Measurements from ENCODE around the gene MVB12A. TPM values are rescaled to one million over a fixed set of nuclear protein-coding genes. Genes with fewer than 3 reads are reported as not detected.

MVB12A gene
- total RNA-seq, 1 experiment from 2014 or later = 34.4 TPM

DNA sequence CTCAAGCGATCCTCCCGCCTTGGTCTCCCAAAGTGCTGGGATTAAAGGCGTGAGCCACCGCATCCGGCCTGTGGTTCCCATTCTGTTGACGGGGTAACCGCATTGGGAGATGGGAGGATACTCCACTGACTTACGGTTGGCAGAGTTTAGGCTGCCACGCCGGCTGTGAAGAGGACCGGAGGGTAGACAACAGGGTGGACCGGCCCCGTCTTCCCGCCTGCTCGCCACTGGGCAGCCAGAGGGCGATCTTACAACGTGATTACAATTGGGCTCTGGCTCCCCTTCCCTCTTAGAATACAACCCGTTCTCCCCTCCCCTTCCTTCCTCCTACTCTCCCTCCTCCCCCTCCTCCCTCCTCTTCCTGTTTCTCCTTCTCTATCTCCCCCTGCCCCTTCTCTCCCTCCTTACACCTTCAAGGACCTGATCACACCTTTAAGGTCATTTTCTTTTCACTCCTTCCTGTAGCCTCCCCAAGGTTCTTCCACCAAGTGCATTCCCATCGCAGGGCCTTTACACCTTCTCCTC lies 24.9 kb upstream of the MVB12A start:
- DNase-seq = peak; percentile 41 to 59
- no peaks in the 10 kb centered on the region for H3K9me3 ChIP-seq (replicated peaks)
- no peaks in the 10 kb centered on the region for H3K36me3 ChIP-seq
- H3K4me1 ChIP-seq = 0 out of 2 replicates have a peak, but pooled peaks cover 3% of the 10 kb centered on the region
- H3K4me3 ChIP-seq = no peak overlapping the region
- no peaks in the 10 kb centered on the region for H3K27me3 ChIP-seq
- H3K27ac ChIP-seq = no peak overlapping the region

DNA sequence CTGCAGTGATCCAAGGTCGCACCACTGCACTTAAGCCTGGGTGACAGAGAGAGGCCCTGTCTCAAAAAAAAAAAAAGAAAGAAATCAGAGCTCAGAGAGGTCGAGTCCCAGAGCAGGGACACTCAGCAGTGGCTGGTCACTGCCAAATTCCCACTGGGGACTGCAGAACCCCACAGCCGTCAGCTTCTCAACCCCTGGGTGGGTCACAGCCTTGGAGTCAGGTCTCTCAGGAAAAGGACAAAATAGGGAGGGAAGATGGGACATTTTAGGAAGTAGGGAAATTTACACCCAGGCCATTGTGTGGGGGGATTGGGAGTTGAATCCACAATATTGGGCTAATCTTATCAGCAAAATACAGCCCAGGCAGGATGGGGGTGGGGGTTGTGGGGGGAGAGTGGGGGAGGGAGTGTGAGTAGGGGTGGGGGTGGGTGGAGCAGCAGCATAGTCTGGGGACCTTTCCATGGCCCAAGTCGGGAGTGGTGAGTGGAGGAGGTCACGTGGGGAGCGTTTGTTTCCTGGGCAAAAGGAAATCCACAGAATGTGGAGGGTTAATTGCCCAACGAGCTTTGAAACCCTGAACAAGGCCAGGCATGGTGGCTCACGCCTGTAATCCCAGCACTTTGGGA lies 20.8 kb upstream of the MVB12A start:
- no peak overlapping the region for H3K27ac ChIP-seq
- H3K9me3 ChIP-seq (replicated peaks) = no peaks in the 10 kb centered on the region
- no peaks in the 10 kb centered on the region for H3K36me3 ChIP-seq
- DNase-seq = no peak
- H3K4me3 ChIP-seq = no peak overlapping the region
- no peaks in the 10 kb centered on the region for H3K27me3 ChIP-seq
- H3K4me1 ChIP-seq = no peaks in the 10 kb centered on the region

DNA sequence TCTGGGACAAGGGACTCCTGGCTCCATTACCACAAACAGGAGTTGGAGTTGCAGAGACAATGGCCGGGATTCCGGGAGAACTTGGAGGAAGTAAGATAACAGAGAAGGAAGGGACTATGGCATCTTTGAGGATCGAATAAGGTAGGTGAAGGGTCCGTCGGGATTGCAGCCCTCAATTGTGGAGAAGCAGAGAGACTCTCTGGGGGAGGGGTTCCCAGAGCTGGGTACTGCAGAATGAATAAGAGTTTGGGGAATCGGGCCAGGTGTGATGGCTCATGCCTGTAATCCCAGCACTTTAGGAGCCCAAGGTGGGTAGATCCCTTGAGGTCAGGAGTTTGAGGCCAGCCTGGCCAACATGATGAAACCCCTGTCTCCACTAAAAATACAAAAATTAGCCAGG lies 18.2 kb upstream of the MVB12A start:
- H3K27me3 ChIP-seq = no peaks in the 10 kb centered on the region
- no peak overlapping the region for H3K27ac ChIP-seq
- H3K9me3 ChIP-seq (replicated peaks) = no peaks in the 10 kb centered on the region
- no peaks in the 10 kb centered on the region for H3K36me3 ChIP-seq
- DNase-seq = no peak
- H3K4me3 ChIP-seq = no peak overlapping the region
- peaks cover 17% of the 10 kb centered on the region for H3K4me1 ChIP-seq

DNA sequence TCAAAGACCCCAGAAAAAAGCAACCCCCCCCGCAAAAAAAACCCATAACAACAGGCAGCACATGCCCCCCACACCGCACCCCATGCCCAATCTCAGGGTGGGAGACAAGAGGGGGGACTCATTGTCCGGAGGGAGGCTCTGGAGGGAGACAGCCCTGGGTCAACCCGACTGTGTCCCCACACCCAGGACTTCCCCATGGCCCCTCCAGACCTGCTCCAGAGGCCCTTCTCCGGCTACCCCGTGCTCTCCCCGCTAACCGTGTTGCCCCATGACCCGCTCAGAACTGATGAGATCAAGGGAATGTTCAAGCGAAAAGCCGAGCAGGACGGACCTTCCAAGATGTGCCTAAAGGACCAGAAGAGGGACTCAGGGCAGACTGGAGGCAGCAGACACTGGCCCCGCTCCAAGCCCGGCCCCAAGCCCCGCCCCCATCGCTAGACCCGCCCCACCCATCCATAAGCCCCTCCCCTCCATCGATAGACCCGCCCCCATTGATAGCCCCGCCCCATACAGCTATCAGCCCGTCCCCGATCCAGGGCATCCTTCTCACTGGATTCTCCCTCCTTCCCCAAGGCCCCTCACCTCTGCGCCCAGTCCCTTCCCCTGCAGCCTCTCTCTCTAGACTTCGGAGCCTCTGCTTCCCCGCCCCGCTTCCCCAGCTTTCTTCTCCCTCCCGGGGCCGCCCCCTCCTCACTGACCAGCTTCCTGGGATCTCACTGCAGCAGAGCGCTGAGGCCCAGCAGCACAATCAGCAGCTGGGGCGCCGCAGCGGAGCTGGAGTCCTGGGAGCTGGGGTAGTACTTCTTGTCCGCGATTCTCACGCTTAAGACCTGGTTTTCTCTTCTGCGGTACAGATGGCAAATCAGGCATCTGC lies 16.6 kb upstream of the MVB12A start:
- Histone ChIP-seq H3K4me1 (peaks cover 24% of the 10 kb centered on the region), H3K27me3 (no peaks in the 10 kb centered on the region), H3K27ac (no peak overlapping the region), H3K36me3 (no peaks in the 10 kb centered on the region), H3K4me3 (no peak overlapping the region), H3K9me3 (replicated peaks) (no peaks in the 10 kb centered on the region)
- peak in 1 of 2 experiments; percentile 47 for DNase-seq

DNA sequence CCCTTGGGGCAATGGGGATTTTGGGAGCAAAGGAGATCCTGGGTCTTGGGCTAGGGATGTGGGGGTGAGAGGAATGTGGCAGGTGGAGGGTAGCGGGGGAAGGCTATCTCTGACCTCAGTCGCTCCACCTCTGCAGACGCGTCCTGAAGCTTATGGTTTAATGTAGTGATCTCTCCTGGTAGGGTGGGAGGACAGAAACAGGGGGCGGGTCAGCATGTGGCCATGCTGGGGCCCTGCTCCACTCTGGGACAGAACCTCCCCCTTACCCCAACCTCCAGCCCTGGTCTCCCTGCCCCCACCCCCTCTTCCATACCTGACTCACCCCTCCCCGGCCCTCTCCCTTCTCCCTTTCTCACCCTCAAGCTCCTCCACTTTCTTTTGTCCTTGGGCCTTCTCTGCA lies 15.8 kb upstream of the MVB12A start:
- no peaks in the 10 kb centered on the region for H3K36me3 ChIP-seq
- no peaks in the 10 kb centered on the region for H3K27me3 ChIP-seq
- H3K4me1 ChIP-seq = peaks cover 24% of the 10 kb centered on the region
- H3K27ac ChIP-seq = no peak overlapping the region
- H3K9me3 ChIP-seq (replicated peaks) = no peaks in the 10 kb centered on the region
- DNase-seq = no peak
- H3K4me3 ChIP-seq = no peak overlapping the region

DNA sequence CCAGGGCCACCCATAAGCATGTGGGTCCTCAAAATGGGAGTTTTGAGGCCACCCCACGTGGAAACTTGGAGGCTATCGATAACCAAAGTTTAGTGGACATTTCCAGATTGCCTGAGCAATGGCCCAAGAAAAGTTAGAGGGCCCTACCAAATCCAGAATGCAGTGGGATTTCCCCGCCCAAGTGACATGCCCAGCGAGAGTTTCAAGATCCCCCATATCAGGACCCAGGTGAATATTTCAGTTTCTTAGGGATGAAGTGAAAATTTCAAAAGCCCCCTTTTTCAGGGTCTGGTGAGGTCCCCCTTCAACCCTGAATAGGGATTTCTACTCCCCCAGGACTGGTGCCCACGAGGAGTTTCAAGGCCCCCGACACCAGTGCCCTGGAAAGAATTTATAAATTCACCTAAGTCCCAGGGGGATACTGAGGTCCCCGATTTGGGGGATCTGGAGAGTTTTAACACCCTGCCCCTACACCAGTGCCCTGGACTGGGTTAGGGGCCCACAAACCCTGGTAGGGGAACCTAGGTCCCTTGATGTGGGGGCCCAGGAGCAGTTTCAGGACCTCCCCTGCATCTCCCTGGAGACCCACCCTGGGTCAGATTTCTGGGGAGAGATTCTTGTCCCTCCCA lies 15.1 kb upstream of the MVB12A start:
- no peaks in the 10 kb centered on the region for H3K27me3 ChIP-seq
- no peak overlapping the region; the same call in 1 of the 2 replicates for H3K27ac ChIP-seq
- H3K9me3 ChIP-seq (replicated peaks) = no peaks in the 10 kb centered on the region
- DNase-seq = no peak
- H3K36me3 ChIP-seq = no peaks in the 10 kb centered on the region
- peak overlapping the region; percentile 46 for H3K4me3 ChIP-seq
- H3K4me1 ChIP-seq = peaks cover 24% of the 10 kb centered on the region

DNA sequence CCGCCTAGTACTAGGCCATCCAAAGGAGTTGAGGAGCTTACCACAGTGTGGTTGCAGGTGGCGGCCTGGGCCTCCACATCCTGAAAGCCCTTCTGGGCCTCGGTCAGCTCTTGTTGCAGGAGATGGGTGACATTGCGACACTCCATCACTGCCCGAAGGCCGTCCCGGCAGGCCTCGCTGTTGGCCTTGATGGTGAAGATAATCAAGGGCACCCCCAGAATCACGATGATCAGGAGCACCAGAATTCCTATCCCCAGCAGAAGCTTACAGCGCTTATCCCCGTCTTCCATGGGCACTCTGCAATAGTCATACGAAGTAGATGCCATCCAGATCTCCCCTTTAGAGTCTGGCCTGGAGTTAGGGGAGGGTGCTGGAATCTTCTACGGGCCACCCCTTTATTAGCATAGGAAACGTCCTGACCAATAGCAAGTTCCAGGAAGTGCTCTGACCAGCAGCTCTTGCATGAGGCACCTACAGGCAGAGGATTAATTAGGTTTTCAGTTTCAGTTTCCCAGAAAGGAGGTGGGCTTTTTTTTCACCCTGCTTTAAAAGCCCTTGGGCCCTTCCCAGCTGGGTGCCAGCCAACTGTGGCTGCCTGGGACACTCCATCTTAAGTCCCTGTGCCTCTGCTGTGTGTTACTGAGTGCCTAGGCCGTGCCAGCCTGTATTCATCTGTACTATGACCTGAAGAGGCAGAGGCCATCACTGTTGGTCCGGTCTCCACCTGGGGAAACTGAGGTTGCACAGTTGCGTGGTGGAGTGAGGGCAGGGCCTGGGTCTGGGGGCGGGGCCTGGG lies 14.4 kb upstream of the MVB12A start, which contains the start of gene BST2:
TSS of gene BST2 (minus strand) at position 381 of the 796 bp plus-strand sequence. CDS start at position 326, 55 bp downstream.
- DNase-seq = peak; percentile 65 to 85
- no peaks in the 10 kb centered on the region for H3K36me3 ChIP-seq
- H3K27ac ChIP-seq = peak within 1 kb of the TSS; percentile 20; the same call in 1 of the 2 replicates
- H3K4me3 ChIP-seq = peak within 1 kb of the TSS; percentile 46
- H3K4me1 ChIP-seq = peaks cover 24% of the 10 kb centered on the region
- no peaks in the 10 kb centered on the region for H3K27me3 ChIP-seq
- no peaks in the 10 kb centered on the region for H3K9me3 ChIP-seq (replicated peaks)

DNA sequence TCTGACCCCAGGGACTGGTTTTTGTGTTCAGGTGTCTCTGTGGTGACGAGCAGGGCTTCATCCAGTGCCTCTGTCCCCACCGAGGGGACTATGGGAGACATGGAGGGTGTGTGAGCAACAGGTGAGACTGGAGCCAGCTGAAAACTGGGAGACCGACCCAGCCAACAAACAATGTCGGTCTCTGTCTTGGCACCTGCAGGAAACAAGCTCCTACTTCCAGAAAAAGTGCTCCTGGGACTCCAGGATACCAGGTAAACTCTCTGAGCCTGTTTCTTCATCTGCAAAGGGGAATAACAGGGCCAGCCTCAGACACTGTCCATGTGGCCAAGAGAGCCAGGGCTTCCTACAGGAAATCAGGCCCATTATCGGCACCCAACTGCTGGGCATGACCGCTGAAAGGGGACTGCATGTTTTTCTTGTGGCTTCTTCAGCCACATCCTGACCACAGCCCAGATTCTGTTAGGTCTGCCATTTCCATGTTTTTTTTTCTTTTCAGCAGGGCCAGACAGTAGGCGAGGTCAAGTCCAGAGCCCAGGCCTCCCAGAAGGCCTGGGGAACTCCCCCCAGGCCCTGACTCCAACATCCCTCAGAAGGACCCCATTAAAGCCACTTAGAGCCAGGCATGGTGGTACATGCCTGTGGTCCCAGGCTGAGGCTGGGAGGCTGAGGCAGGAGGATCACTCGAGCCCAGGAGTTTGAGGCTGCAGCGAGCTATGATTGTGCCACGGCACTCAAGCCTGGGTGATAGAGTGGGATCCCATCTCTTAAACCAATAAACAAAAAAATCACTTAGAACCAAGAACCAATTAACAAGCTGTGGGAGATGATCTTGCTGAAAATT lies 13.6 kb upstream of the MVB12A start:
- no peaks in the 10 kb centered on the region for H3K9me3 ChIP-seq (replicated peaks)
- peak overlapping the region; percentile 7; the same call in 1 of the 2 replicates for H3K27ac ChIP-seq
- peak; percentile 73 to 80 for DNase-seq
- no peaks in the 10 kb centered on the region for H3K27me3 ChIP-seq
- no peaks in the 10 kb centered on the region for H3K36me3 ChIP-seq
- H3K4me1 ChIP-seq = peaks cover 24% of the 10 kb centered on the region
- no peak overlapping the region for H3K4me3 ChIP-seq

DNA sequence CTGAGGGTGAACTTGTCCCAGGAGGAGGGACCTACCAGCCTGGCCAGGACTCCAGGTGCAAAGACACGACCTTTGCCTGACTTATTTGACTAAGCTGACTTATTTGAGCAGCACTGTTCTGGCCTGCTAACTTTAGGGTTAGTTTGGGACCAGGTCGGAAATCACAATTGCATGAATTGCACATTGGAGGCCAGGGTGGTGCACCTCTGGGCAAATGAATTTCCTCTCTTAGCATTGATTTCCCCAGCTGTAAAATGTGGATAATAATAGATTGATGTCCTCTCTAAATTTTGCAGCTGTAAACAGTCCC lies 13.0 kb upstream of the MVB12A start:
- peaks cover 26% of the 10 kb centered on the region for H3K4me1 ChIP-seq
- H3K27ac ChIP-seq = no peak overlapping the region; the same call in 1 of the 2 replicates
- peak overlapping the region; percentile 20; the same call in 1 of the 2 replicates for H3K4me3 ChIP-seq
- H3K27me3 ChIP-seq = no peaks in the 10 kb centered on the region
- DNase-seq = no peak
- no peaks in the 10 kb centered on the region for H3K9me3 ChIP-seq (replicated peaks)
- H3K36me3 ChIP-seq = no peaks in the 10 kb centered on the region

DNA sequence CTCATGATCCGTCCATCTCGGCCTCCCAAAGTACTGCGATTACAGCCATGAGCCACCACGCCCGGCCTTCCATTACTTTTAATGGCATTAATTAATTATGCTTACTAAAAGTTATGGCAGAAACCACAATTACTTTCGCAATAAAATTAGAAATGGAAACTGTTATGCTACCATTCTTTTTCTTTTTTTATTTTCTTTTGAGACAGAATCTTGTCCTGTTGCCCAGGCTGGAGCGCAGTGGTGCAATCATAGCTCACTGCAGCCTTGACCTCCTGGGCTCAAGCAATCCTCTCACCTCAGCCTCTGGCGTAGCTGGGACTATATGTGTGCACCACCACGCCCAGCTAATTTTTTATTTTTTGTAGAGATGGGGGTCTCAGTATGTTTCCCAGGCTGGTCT lies 9.9 kb upstream of the MVB12A start:
- H3K4me3 ChIP-seq = no peak overlapping the region
- H3K4me1 ChIP-seq = peaks cover 38% of the 10 kb centered on the region
- DNase-seq = no peak
- H3K27me3 ChIP-seq = no peaks in the 10 kb centered on the region
- H3K9me3 ChIP-seq (replicated peaks) = no peaks in the 10 kb centered on the region
- H3K27ac ChIP-seq = no peak overlapping the region
- no peaks in the 10 kb centered on the region for H3K36me3 ChIP-seq

DNA sequence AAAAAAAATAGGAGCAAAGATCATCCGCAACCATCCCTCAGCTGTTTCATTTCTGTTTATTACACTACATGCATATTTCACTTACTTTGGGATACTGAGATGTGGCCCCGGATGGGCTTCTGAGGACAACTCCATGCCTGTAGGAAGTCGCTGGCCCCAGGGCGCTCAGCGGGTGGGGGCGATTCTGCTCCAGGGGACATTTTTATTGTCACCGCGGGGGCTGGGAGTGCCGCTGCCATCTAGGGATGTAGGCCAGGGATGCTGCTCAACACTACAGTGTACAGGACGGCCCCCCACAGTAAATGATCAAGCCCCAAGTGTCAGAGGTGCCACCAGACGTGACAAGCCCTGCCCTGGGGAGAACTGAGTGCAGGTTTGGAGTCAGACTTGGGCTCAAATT lies 8.0 kb upstream of the MVB12A start:
- Histone ChIP-seq H3K27me3 (no peaks in the 10 kb centered on the region), H3K4me3 (no peak overlapping the region), H3K36me3 (no peaks in the 10 kb centered on the region), H3K4me1 (peaks cover 22% of the 10 kb centered on the region), H3K27ac (no peak overlapping the region), H3K9me3 (replicated peaks) (no peaks in the 10 kb centered on the region)
- no peak for DNase-seq

DNA sequence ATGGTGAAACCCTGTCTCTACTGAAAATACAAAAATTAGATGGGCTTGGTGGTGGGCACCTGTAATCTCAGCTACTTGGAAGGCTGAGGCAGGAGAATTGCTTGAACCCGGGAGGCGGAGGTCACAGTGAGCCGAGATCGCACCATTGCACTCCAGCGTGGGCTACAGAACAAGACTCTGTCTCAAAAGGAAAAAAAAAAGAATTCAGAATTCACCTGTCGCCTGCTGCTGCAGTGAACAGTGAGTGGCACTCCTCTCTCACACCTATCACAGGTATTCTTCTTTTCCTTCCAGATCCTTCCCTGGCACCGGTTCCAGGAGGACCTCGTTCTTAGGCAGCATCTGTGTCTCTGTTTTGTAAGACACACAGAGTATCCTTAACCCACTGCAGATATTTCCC lies 5.8 kb upstream of the MVB12A start:
- Histone ChIP-seq H3K36me3 (no peaks in the 10 kb centered on the region), H3K4me1 (peaks cover 19% of the 10 kb centered on the region), H3K4me3 (no peak overlapping the region), H3K9me3 (replicated peaks) (no peaks in the 10 kb centered on the region), H3K27me3 (no peaks in the 10 kb centered on the region), H3K27ac (no peak overlapping the region)
- DNase-seq = no peak

DNA sequence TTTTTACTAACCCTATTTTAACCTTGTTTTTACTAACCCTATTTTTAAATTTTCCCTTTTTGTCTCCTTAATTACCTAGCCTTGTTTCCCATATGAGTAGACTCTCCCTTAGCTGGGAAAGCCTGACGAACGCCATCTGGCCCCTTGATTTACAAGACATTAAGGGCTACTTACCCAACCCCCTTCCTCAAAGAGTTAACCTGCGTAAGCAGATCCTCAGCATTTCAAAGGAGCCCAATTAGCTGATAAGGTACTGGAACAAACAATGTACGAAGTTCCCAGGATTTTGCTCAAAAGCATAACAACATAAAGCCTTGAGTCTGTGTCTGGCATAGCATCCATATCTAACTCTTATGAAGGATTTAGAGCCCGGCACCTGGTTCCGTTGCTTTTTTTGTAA lies 4.7 kb upstream of the MVB12A start:
- Histone ChIP-seq H3K27ac (no peak overlapping the region), H3K27me3 (no peaks in the 10 kb centered on the region), H3K4me1 (peaks cover 21% of the 10 kb centered on the region), H3K4me3 (no peak overlapping the region), H3K9me3 (replicated peaks) (no peaks in the 10 kb centered on the region), H3K36me3 (no peaks in the 10 kb centered on the region)
- no peak for DNase-seq

Data from SJCRH30 (cell line).